ACC112 (cell line): ENCODE results near the gene GUCY1B1.
"Not testable (repeated sequence)": the region's sequence is repeated elsewhere in the genome, so short reads cannot be mapped to it uniquely, and the experiment has no call there.

Source experiments
- H2AFZ ChIP-seq: fragments of 200-600 bp; sonication (generic); one replicate; pipeline ENCODE4 v1.6.0; 2017; ENCODE audit warnings: antibody characterized with exemption, low read length; ENCODE audit not compliant: unreplicated experiment
- H3K27ac ChIP-seq: fragments of 200-600 bp; sonication (generic); 2 replicates; pipeline ENCODE4 v1.5.1; 2014; ENCODE audit warnings: low read depth, mild to moderate bottlenecking, antibody characterized with exemption, low read length, moderate library complexity
- H3K27me3 ChIP-seq: fragments of 200-600 bp; sonication (generic); 2 replicates; pipeline ENCODE4 v1.6.1; 2014; ENCODE audit warnings: mild to moderate bottlenecking, antibody characterized with exemption, low read length, moderate library complexity, mixed read lengths; ENCODE audit not compliant: insufficient read depth
- H3K36me3 ChIP-seq: fragments of 200-600 bp; sonication (generic); 2 replicates; pipeline ENCODE4 v1.6.1; 2016; ENCODE audit warnings: mild to moderate bottlenecking, antibody characterized with exemption, low read length, moderate library complexity, mixed read lengths; ENCODE audit not compliant: insufficient read depth
- H3K4me1 ChIP-seq: fragments of 200-600 bp; sonication (generic); one replicate; pipeline ENCODE4 v1.6.1; 2016; ENCODE audit warnings: low read length, mixed read lengths; ENCODE audit not compliant: insufficient read depth, unreplicated experiment, control insufficient read depth
- H3K4me3 ChIP-seq: fragments of 200-600 bp; sonication (generic); 2 replicates; pipeline ENCODE4 v1.5.1; 2014; ENCODE audit warnings: mild to moderate bottlenecking, low read depth, low read length
- H3K79me2 ChIP-seq: fragments of 200-600 bp; sonication (generic); one replicate; pipeline ENCODE4 v1.6.0; 2016; ENCODE audit warnings: low read length; ENCODE audit not compliant: control insufficient read depth, unreplicated experiment, insufficient read depth

The GUCY1B1 gene

GRCh38 chr4:155797581-155797980 lies 38.8 kb downstream of the GUCY1B1 start:
- not testable (repeated sequence) for H3K79me2 ChIP-seq, H3K27ac ChIP-seq, H3K36me3 ChIP-seq, H3K4me1 ChIP-seq, H3K4me3 ChIP-seq, H2AFZ ChIP-seq, H3K27me3 ChIP-seq

DNA sequence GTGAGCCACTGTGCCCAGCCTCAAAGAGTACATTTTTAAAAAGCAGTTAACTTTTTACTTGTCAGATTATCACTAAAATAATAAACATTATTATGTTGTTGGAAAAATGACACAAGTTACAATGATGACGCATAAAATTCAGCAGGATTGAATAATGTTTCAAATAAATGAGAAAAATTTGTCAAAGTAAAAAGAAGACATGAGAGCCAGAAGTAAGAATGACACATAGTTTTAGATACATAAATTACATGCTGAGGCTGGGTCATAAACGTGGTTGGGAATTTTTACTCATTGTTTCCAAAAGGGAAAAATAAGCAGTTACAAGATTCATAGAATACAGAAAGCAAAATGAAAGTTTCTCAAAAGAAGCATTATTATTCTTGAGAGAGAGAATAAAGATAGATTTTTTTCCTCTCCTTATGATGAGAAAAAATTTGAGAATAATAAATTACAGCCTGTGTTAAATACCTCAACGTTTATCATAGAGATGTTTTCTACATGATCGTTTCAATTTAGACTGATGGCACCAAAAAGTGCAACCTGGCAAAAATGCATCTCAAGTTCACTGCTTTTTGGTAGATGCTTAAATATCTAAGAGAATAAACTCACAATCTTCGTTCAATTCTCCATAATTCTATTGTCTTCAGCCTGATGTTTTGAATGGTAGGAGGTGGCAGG lies 40.4 kb downstream of the GUCY1B1 start:
- no peak overlapping the region for H2AFZ ChIP-seq
- H3K27ac ChIP-seq = no peak overlapping the region
- H3K36me3 ChIP-seq = no peaks in the 10 kb centered on the region
- H3K4me3 ChIP-seq = no peak overlapping the region
- H3K79me2 ChIP-seq = no peaks in the 10 kb centered on the region
- no peaks in the 10 kb centered on the region for H3K27me3 ChIP-seq
- H3K4me1 ChIP-seq = peaks cover 4% of the 10 kb centered on the region

- peaks cover 4% of the 10 kb centered on the region for H3K4me1 ChIP-seq
- no peak overlapping the region for H3K27ac ChIP-seq
- H3K4me3 ChIP-seq = no peak overlapping the region
- no peaks in the 10 kb centered on the region for H3K27me3 ChIP-seq
- no peak overlapping the region for H2AFZ ChIP-seq
- H3K36me3 ChIP-seq = no peaks in the 10 kb centered on the region
- no peaks in the 10 kb centered on the region for H3K79me2 ChIP-seq
Observed at GRCh38 chr4:155799794-155800123, 40.9 kb downstream of the GUCY1B1 start.

- no peaks in the 10 kb centered on the region for H3K36me3 ChIP-seq
- no peaks in the 10 kb centered on the region for H3K79me2 ChIP-seq
- H2AFZ ChIP-seq = no peak overlapping the region
- no peak overlapping the region for H3K27ac ChIP-seq
- peaks cover 13% of the 10 kb centered on the region for H3K4me1 ChIP-seq
- no peaks in the 10 kb centered on the region for H3K27me3 ChIP-seq
- H3K4me3 ChIP-seq = no peak overlapping the region
Observed at GRCh38 chr4:155800685-155801343, 42.0 kb downstream of the GUCY1B1 start.

DNA sequence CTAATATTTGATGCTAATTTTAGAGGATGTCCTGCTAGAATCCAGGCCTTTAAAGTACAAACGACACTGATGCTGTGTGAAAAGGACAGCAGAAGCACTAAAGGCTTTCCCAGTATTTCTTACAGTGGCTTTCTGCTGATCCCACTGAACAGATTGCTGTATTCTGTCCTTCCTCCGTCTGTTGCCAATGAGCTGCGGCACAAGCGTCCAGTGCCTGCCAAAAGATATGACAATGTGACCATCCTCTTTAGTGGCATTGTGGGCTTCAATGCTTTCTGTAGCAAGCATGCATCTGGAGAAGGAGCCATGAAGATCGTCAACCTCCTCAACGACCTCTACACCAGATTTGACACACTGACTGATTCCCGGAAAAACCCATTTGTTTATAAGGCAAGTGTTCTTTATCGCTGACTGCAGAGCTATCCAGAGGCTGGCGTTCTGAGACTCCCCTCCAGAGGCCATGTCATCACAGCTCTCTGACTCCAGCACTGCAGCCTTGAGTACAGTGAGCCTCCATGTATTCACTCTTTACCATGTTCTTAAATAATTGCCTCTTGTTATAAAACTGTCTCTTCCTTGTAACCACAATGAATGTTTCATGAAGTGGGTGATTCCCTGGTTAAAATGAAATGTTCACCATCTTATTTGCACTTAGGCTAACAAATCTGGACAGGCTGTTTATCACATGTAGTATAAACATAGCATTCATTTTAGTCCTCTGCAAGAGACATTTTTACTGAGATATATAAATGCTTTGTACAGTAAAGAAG lies 43.6 kb downstream of the GUCY1B1 start:
- H3K36me3 ChIP-seq = no peaks in the 10 kb centered on the region
- H3K4me1 ChIP-seq = peaks cover 16% of the 10 kb centered on the region
- H3K4me3 ChIP-seq = no peak overlapping the region
- H2AFZ ChIP-seq = no peak overlapping the region
- H3K27me3 ChIP-seq = no peaks in the 10 kb centered on the region
- no peak overlapping the region for H3K27ac ChIP-seq
- H3K79me2 ChIP-seq = no peaks in the 10 kb centered on the region

DNA sequence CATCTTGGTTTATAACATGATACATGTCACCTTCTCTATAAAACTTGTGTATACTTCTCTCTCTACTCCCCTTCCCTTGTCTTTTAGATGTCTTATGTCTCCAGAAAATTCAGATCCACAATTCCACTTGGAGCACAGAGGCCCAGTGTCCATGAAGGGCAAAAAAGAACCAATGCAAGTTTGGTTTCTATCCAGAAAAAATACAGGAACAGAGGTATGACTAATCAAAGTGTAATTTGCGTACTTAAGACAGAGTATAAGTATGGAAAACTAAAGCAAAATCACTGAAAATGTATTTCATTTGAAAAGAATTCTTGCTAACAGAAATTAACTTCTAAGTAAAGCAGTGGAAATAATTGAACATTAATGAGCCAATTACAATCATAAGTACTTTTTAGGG lies 46.2 kb downstream of the GUCY1B1 start:
- Histone ChIP-seq H2AFZ (peak overlapping the region; percentile 78), H3K4me1 (peaks cover 16% of the 10 kb centered on the region), H3K27ac (peak overlapping the region; percentile 54), H3K27me3 (no peaks in the 10 kb centered on the region), H3K4me3 (peak overlapping the region; percentile 33), H3K79me2 (no peaks in the 10 kb centered on the region), H3K36me3 (no peaks in the 10 kb centered on the region)

DNA sequence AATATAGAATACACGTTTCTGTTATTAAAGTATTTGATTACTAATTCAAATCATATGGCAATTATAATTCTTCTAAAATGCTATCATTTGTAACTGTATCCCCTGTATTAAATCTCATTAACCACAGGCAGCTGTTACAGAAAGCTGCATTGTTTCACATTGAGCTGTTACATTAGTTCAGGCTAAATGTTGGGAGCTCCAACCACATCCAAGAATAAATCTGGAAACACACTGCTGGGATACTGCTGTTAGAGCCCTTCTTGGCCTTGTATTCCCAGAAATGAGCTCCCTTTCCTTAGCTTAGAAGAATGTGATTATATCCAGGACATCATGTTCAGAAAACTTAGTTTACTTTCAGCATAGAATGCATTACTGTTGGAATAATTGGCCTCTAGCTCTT lies 48.2 kb downstream of the GUCY1B1 start:
- Histone ChIP-seq H3K27ac (no peak overlapping the region), H3K27me3 (no peaks in the 10 kb centered on the region), H3K4me3 (no peak overlapping the region), H3K79me2 (no peaks in the 10 kb centered on the region), H3K4me1 (peaks cover 16% of the 10 kb centered on the region), H3K36me3 (no peaks in the 10 kb centered on the region), H2AFZ (no peak overlapping the region)

DNA sequence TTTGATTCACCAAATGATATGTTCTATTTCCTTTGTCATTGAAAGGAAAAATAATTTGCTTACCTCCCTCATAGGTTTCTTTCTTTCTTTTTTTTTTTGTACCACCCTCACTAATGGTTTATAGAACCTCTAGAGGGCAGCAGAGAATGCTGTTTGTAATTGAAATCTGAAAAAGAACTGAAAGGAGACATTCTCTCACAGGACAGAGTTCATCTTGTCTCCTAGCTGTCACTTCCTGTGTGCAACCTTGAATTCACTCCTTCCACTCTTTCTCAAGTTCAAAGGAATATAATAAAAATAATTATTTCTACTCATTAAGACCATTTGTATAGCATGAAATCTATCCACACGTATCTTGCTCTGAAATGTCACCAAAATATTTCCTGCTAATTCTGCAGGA lies 51.0 kb downstream of the GUCY1B1 start:
- H2AFZ ChIP-seq = peak overlapping the region; percentile 98
- peaks cover 12% of the 10 kb centered on the region for H3K4me1 ChIP-seq
- no peak overlapping the region for H3K4me3 ChIP-seq
- H3K27me3 ChIP-seq = no peaks in the 10 kb centered on the region
- no peaks in the 10 kb centered on the region for H3K79me2 ChIP-seq
- H3K27ac ChIP-seq = no peak overlapping the region
- no peaks in the 10 kb centered on the region for H3K36me3 ChIP-seq

GRCh38 chr4:155811083-155811482 lies 52.3 kb downstream of the GUCY1B1 start:
- Histone ChIP-seq H3K4me3 (no peak overlapping the region), H3K27ac (no peak overlapping the region), H3K27me3 (no peaks in the 10 kb centered on the region), H3K4me1 (no peaks in the 10 kb centered on the region), H3K36me3 (no peaks in the 10 kb centered on the region), H2AFZ (peak overlapping the region; percentile 87), H3K79me2 (no peaks in the 10 kb centered on the region)

DNA sequence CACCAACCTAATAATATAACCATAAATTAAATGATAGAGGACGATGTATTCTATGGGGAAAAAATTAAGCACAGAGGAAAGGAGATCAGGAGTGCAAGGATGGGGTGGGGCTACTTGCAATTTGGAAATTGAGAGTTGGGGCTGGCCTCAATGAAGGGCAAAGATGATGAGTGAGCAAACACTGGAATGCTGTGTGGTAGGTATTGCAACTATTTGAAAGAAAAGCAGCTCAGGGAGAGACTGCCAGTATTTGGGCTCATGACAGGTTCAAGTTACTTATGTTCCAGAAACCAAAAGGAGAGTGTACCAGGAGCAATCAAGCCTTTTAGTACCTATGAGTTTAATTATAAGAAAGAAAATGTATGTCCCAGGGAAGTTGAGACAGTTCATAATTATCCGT lies 59.8 kb downstream of the GUCY1B1 start:
- H3K4me1 ChIP-seq = peaks cover 14% of the 10 kb centered on the region
- H3K27me3 ChIP-seq = no peaks in the 10 kb centered on the region
- no peak overlapping the region for H3K4me3 ChIP-seq
- no peak overlapping the region for H2AFZ ChIP-seq
- H3K36me3 ChIP-seq = no peaks in the 10 kb centered on the region
- no peaks in the 10 kb centered on the region for H3K79me2 ChIP-seq
- H3K27ac ChIP-seq = peak overlapping the region; percentile 15; the same call in 1 of the 2 replicates

DNA sequence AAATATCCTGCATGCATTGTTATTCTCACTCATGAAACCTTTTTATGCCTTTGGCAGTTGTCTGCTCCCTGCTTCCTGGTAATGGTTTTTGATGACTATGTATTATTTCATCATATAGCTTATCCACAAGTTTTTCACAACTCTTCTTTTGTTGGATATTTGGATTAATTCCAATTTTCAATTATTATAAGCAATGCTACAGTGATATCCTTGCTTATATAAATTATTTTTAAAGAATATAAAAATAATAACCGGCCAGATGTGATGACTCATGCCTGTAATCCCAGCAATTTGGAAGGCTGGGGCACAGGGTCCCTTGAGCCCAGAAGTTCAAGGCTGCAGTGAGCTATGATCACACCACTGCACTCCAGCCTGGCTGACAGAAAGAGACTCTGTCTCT lies 60.2 kb downstream of the GUCY1B1 start:
- Histone ChIP-seq H3K27me3 (no peaks in the 10 kb centered on the region), H3K4me3 (no peak overlapping the region), H3K4me1 (peaks cover 14% of the 10 kb centered on the region), H3K36me3 (no peaks in the 10 kb centered on the region), H2AFZ (no peak overlapping the region), H3K79me2 (no peaks in the 10 kb centered on the region), H3K27ac (peak overlapping the region; percentile 15; the same call in 1 of the 2 replicates)
